ENCODE measurements around the gene LMBRD2.

DNA sequence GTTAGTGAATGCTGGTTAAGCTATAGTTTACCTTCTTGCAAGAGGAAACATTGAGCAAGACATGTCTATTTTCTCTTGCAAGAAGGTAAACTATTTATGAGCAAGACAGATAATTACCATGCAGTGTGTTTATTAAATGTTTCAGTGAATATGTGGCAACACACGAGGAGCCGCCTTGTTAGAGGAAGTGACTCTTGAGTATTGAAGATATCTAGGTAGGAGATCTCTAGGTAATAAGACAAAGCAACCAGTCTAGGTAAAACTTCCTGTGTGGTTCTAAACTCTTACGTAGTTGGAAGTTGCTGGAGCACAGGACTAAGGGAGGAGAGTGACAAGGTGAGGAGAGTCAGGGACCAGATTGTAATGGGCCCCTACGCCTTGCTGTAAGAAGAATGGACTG, 17.1 kb upstream of the LMBRD2 start:
- TF ChIP-seq EZH2 (IDR thresholded peaks at IDR 0.05; ENCODE audit: borderline replicate concordance, low read depth, low read length, severe bottlenecking), result no peak
- TF ChIP-seq, protein P1, sequence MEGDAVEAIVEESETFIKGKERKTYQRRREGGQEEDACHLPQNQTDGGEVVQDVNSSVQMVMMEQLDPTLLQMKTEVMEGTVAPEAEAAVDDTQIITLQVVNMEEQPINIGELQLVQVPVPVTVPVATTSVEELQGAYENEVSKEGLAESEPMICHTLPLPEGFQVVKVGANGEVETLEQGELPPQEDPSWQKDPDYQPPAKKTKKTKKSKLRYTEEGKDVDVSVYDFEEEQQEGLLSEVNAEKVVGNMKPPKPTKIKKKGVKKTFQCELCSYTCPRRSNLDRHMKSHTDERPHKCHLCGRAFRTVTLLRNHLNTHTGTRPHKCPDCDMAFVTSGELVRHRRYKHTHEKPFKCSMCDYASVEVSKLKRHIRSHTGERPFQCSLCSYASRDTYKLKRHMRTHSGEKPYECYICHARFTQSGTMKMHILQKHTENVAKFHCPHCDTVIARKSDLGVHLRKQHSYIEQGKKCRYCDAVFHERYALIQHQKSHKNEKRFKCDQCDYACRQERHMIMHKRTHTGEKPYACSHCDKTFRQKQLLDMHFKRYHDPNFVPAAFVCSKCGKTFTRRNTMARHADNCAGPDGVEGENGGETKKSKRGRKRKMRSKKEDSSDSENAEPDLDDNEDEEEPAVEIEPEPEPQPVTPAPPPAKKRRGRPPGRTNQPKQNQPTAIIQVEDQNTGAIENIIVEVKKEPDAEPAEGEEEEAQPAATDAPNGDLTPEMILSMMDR (IDR thresholded peaks at IDR 0.05; ENCODE audit: extremely low read depth in 1 of 2, insufficient read depth in 1 of 2, low read depth in 1 of 2, low read length in 2 of 2), result no peak
- TF ChIP-seq POLR2A (IDR thresholded peaks at IDR 0.05; ENCODE audit: low read depth, low read length), result no peak
- TF ChIP-seq MAX (IDR thresholded peaks at IDR 0.05; ENCODE audit: insufficient read depth, insufficient read length), result no peak

All from endothelial cell of umbilical vein (primary cell).